ENCODE measurements around the gene TPM2. TPM values are rescaled to one million over a fixed set of nuclear protein-coding genes. Genes with fewer than 3 reads are reported as not detected.
A peak's percentile ranks its signal among the peaks of the same experiment; 100 is the strongest.

The TPM2 gene
- total and polyA plus RNA-seq, 9 of the 15 experiments (the other 6 are each of a cell fraction or from before 2014, with no cell fraction given) = 0.28 to 16.1 (median 4.5) TPM

- TF ChIP-seq SP2 (IDR thresholded peaks at IDR 0.05; ENCODE audit: extremely low read depth, low read depth, low read length, poor library complexity, severe bottlenecking) = no peak
- no peak; the same call in 1 of the 2 replicates for TF ChIP-seq POLR2AphosphoS5 (IDR thresholded peaks at IDR 0.05; ENCODE audit: control insufficient read depth, insufficient read depth, low read depth, low read length)
- TF ChIP-seq ARID2 (IDR thresholded peaks at IDR 0.05) = no peak
- no peak for TF ChIP-seq ZNF146 (CRISPR knock-in tag; IDR thresholded peaks at IDR 0.05; ENCODE audit: unreplicated experiment)
- no peak for TF ChIP-seq DDX20 (tag; IDR thresholded peaks at IDR 0.05; ENCODE audit: low read depth)
- TF ChIP-seq HMG20A (CRISPR knock-in tag; conservative IDR thresholded peaks at IDR 0.05) = no peak
- no peak for TF ChIP-seq THRAP3 (IDR thresholded peaks at IDR 0.05; ENCODE audit: borderline replicate concordance)
- no peak for TF ChIP-seq AFF4 (CRISPR knock-in tag; IDR thresholded peaks at IDR 0.05)
- TF ChIP-seq CC2D1A (IDR thresholded peaks at IDR 0.05) = 0 out of 2 replicates have a peak, but pooled peaks have one; percentile 18
- no peak for TF ChIP-seq ZNF316 (IDR thresholded peaks at IDR 0.05)
- no peak for TF ChIP-seq GTF2A2 (tag; IDR thresholded peaks at IDR 0.05)
- no peak for TF ChIP-seq IRF1 (CRISPR knock-in tag; IDR thresholded peaks at IDR 0.05; ENCODE audit: borderline replicate concordance)
- no peak for TF ChIP-seq LEF1 (IDR thresholded peaks at IDR 0.05)
- TF ChIP-seq CXXC5 (CRISPR knock-in tag; IDR thresholded peaks at IDR 0.05) = peak; percentile 83
- no peak for TF ChIP-seq USF2 (CRISPR knock-in tag; IDR thresholded peaks at IDR 0.05)
- TF ChIP-seq KLF10 (CRISPR knock-in tag; IDR thresholded peaks at IDR 0.05) = no peak
- peak; percentile 71 for TF ChIP-seq FOXM1 (IDR thresholded peaks at IDR 0.05; ENCODE audit: low read depth)
- 0 out of 2 replicates have a peak, but pooled peaks have one; percentile 40 for TF ChIP-seq FOXM1 (CRISPR knock-in tag; IDR thresholded peaks at IDR 0.05; ENCODE audit: low read depth)
- TF ChIP-seq ZNF408 (CRISPR knock-in tag; IDR thresholded peaks at IDR 0.05; ENCODE audit: low read depth) = no peak
- TF ChIP-seq ATF3 (IDR thresholded peaks at IDR 0.05) = no peak
- TF ChIP-seq ATF3 (CRISPR knock-in tag; conservative IDR thresholded peaks at IDR 0.05) = no peak
- peak; percentile 31; the same call in 1 of the 2 replicates for TF ChIP-seq KLF13 (tag; IDR thresholded peaks at IDR 0.05; ENCODE audit: borderline replicate concordance, low read depth)
These were observed 24.9 kb downstream of the TPM2 start, which contains the start of gene ARHGEF39 (continued) for GRCh38 chr9:35664531-35665470.
